GM19193 (cell line): ENCODE results near the gene FRG1.
A peak's percentile ranks its signal among the peaks of the same experiment; 100 is the strongest.

Experiments used
- POLR2A ChIP-seq: IDR thresholded peaks from 4 replicates; pipeline ENCODE4 v1.6.1; 2011; ENCODE audit not compliant: insufficient read depth, insufficient read length; ENCODE audit errors: extremely low read depth

FRG1 gene

DNA sequence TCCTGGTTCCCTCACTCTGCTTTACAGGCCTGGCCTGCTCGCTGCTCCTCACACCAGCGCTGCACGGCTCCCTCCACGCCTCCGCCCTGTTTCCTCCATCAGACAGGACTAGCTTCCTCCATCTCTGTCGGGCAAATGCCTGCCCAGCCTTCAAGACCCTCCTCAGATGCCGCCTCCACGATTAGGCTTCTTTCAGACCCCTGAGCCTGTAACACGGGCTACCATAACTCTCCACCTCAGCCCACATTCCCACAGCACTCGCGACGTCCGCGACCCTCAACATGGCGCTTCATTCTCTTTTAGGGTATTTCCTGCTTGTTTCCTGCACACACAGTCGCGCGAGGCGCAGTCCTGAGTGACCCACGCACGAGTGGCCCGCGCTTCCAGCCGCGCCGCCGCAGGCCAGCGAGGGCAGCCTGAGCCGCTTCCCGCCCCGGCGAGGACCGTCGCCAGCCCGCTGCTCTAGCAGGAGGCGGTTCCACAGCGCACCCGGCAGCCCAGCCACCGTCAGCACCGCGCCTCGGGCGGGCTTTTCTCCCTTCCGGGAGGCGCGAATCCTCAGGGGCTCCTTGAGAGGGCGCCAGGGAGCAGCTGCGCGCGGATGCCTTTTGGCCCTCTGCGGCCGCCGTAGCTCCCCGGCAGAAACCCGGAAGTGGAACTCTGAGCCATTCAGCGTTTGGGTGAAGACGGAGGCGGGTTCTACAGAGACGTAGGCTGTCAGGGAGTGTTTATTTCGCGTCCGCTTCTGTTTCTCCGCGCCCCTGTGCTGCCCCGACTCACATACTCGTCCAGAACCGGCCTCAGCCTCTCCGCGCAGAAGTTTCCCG lies at the start of gene FRG1:
FRG1 (plus strand) TSS at position 695 of the 827 bp plus-strand sequence. CDS start 138 bp downstream, outside the sequence.
- peak; percentile 77 for TF ChIP-seq POLR2A

DNA sequence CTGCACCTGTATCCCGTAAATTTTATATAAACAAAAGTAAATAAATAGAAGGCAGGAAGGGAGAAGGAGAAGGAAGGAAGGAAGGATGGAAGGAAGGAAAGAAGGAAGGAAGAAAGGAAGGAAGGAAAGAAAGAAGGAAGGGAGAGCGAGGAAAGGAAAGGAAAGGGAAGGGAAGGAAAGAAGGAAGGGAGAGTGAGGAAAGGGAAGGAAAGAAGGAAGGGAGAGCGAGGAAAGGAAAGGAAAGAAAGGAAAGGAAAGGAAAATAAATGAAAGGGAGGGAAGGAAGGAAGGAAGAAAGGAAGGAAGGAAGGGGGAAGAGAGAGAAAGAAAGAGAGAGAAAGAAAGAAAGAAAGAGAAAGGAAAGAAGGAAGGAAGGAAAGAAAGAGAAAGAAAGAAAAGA lies 43.0 kb upstream of the FRG1 start:
- TF ChIP-seq POLR2A: no peak

DNA sequence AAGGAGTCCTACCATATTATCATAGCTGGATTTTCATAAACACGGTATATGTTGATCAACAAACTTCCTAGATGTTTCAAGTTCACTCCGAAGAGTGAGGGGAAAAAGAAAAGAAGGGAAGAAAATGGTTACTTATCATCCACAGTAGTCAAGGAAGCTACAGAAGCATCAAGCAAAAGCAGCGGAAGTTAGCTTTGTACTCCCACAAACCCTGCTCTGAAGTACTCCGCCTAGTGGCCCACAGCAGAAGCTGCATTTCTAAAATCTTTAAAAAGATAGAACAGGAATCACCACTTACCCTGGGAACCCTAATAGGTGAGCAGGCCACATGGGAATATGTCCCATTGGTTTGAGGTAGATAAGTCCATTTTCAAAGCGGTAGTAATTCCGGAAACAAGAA lies 28.5 kb upstream of the FRG1 start:
- no peak for TF ChIP-seq POLR2A

DNA sequence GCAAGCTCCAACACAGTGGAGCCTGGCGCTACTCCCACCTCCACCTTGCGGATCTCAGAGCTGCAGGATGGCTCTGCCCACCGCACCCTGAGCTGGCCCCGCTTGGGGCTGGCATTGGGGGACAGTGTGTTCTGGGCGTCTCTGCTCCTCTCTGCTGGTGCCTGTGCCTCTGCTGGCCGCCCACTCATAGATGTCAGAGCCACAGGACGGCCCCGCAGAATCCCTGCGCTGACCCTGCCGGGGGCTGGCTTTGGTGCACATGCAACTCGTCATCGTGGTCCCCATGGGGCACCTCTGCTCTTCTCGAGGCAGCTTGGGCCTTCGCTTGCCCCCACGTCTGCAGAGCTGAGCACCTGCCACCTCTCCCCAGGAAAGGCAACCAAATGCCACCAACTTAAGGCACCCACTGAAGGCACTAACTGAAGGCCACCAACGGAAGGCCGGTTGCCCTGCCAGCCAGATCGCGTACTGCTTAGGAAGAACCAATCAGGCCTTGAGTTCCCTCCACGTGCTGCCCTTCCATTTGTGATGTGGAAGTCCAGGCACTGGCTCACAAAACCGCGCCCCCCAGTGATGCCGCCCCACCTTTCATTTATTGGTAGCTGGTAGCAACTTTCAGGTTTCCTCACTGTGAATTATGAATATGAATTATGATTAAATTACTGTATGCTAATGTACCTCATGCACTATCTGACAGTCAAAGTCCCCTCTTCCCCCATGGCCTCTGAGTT lies 23.3 kb upstream of the FRG1 start:
- no peak for TF ChIP-seq POLR2A

DNA sequence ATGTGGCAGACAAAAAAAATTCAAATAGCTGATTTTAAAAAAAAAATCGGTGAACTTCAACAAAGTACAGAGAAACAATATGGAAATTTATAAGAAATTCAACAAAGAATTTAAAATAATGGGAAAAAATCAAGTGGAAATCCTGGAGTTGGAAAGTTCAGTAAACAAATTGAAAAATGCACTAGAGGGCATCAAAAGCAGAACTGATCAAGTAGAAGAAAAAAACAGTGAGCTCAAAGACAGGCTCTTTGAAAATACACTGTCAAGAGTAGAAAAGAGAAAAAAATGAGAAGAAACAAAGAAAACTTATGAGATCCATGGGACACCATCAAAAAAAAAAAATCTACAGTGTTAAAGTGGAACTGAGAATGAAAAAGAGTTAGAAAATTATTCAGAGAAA lies 19.6 kb upstream of the FRG1 start:
- no peak for TF ChIP-seq POLR2A

DNA sequence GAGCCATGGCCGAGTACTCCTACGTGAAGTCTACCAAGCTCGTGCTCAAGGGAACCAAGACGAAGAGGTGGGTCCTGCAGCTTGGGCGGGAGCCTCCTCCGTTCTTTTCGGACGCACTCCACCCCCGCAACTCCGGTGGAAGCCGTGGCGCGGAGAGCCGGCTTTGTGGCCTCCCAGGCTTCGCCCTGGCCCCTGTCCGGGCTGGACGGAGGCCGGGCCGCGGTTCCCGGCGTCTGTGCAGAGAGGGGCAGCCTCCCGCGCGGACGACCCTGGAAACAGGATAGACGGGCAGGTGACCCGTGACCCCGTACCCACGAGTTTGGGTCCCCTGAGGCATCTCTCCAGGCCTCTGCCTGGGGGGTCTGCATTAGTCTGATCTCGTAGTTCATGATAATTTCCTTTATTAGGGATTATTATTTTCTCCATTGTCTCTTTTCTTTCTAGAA lies 356 bp downstream of the FRG1 start:
- no peak for TF ChIP-seq POLR2A

DNA sequence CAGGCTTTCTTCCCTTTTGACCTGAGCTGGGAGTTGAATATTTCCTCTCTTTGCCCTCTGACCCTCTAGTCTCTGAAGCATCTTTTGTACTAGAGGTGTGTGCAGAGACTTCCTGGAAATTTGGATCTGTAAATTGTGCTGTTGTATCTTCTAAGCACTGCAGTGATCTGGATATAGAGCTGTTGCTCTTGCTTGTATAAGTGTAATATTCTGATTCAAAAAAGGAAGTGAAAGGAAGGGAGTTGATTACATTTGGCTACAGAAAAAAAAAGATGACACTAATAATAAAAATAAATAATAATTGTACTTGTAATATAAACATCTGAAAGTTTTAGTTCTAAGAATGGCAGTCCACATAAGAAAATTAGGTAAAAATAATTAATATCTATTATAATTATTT lies 33.0 kb downstream of the FRG1 start:
- no peak for TF ChIP-seq POLR2A

DNA sequence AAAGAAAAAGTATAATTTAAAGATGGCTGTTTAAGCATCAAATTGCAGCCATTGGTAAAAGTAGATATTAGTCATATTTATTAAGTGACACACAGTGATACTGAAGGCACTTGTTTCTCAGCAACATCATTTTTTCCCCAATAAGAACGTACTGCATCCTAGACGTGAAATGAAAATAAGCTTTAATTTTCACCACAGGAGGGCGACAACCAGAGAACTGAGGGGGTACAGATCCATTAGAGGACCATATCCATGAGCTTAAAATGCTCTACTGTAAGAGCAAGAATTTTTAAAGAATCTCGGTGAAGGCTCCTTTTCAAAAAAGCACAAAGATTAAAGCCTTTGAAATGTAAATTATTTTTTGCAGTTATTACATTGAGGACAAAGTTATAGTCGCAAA lies 33.4 kb downstream of the FRG1 start:
- TF ChIP-seq POLR2A: no peak

DNA sequence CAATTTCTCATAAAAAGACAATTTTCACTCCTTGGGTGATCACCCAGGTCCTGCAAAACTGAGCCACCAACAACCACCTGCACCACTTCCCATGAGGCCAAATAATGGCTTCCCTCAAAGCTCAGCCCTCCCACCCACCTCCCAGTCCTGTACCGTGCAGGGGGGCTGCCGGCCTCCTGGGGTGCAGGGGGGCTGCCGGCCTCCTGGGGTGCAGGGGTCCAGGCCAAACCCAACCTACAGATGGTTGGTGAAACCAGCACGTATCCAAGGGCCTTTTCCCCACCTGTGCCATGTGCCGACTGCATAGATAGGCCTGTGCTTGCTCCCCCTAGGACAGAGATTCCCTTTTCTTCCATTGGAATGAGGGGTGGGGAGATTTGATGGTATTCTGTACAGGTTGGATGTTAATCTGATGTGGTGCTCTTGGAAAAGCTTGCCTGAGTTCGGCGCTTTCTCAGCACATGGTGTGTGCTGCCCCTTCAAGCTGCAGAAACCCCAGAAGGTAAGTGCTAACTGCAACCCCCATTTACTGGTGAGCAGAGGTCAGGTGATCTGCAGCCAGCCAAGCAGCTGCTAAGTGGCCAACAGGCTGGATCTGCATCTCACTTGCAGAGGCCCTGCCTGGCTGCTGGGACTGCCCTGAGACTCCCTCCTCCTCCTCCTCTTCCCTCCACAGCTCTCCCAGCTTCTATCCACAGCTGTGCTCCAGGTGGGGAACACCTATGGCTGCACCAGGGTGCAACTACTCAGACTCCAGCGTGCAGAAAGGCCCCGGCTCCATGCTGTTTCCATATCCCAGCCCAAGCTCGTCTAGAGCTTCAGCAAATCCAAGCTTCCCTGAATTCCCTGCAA lies 38.8 kb downstream of the FRG1 start:
- no peak for TF ChIP-seq POLR2A

DNA sequence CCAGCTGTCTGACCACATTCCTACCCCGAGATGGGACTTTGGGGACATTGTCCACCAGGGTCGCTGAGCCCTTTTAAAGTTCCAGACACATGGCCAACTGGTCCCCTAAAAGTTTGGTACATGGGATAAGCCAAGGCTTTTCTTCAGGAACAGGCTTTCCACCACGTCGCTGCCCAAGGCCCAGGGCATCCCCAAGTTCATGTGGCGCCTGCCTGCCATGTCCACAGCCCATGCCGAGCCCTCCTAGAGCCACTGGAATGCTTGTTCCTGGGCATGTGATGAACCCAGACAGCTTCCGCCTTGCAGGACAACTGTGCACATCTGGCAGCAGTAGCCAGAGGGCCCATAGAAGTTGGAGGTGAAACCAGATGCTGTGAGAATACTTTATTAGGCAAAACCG lies 41.3 kb downstream of the FRG1 start:
- TF ChIP-seq POLR2A: no peak

DNA sequence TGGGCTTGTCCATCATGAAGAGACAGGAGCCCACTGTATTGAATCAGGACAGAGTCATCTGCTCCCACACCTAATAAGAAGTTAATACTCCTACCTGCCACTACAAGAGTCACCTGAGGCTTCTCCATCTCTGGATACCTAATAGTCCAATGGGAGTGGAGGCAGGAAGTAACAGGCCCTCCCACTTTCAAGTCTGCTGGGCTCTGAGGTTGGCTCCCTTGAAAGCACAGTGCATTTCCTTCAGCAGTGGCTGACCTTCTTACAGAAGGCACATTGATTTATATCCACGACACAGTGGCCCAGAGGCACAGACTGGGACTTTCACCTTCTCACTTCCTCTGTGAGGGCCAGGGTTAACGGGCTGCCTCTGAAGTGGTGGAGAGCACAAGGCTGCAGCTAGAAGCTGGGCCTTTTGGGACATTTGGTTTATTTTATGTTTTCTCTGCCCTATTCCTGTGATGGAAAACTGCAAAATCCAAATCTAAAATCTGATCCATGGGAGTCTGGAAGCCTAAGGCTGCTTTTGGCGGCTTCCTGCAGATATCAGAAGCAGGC lies 48.3 kb downstream of the FRG1 start:
- TF ChIP-seq POLR2A: no peak
